Stimulated activated CD8-positive, alpha-beta memory T cell treated with anti-CD3 and anti-CD28 coated beads, Interleukin-15, amount 100 ng/mL, for 4 hours (primary cell): ENCODE data around the gene RAB44.
"Not testable (repeated sequence)": the region's sequence is repeated elsewhere in the genome, so short reads cannot be mapped to it uniquely, and the experiment has no call there.

Source experiments
- DNase-seq, 2 donors: peaks; one replicate each; pipeline ENCODE4 v3.0.0-alpha.2; 2020; ENCODE audit warnings: low read depth in 2 of 2

Gene RAB44

GRCh38 chr6:36686668-36687513 lies 10.7 kb upstream of the RAB44 start:
- DNase-seq = no peak

DNA sequence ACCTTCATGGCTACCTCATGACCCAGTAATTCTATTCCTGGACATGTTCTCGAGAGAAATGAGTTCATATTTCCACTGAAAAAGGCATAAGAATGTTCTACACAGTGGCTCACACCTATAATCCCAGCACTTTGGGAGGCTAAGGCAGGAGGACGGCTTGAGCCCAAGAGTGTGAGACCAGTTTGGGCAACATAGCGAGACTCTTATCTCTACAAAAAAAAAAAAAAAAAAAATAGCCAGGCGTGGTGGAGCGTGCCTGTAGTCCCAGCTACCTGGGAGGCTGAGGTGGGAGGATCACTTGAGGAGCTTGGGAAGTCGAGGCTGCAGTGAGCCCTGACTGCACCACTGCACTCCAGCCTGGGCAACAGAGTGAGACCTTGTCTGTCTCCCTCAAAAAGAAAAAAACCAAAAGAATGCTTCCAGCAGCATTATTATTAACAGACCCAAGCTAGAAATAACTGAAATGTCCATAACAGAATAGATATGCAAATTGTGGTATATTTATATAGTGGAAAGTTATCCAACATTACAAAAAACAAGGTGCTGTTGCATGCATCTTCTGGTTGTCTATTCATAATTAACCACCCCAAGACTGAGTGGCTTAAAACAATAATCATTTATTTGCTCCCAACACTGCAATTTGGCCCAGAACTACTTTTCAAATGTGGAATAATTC lies 9.4 kb upstream of the RAB44 start:
- no peak for DNase-seq

- no peak for DNase-seq
These were observed 8.9 kb upstream of the RAB44 start for GRCh38 chr6:36688739-36689075.

DNA sequence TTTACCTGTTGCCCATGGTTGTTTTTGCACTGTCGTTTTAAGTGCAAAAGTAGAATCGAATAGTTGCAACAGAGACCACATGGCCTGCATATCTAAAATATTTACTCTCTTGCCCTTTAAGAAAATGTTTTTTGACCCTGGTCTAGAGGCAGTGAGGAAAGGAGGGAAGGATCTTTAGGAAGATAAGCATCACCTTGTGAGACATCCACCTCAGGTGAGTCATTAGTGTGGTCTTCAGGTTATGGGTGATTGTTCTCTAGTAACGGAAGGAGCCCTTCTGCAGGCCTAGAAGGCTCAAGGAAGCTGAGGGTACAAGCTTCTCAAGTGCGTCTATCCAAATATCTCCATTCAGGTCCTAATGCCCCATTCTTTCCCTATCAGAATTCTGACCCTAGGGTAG lies 6.6 kb upstream of the RAB44 start:
- no peak for DNase-seq

DNA sequence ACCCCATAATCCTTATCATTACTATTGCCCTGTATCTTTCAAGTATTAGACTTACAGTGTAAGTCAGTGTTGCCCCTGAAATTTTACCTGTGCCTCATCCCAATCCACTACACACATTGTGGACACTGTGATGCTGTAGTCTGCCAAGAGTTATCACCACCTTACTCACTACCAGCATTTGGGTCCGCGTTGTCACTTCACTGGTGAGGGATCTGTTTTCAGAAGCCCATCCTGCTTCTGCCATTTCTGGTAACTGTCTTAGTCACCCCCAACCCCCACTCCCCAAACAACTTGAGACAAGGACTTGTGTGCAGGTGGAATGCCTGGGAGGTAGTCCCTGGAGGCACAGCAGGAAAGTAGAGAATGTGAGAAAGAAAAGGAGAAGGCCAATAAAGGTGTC lies 6.0 kb upstream of the RAB44 start:
- no peak for DNase-seq

DNA sequence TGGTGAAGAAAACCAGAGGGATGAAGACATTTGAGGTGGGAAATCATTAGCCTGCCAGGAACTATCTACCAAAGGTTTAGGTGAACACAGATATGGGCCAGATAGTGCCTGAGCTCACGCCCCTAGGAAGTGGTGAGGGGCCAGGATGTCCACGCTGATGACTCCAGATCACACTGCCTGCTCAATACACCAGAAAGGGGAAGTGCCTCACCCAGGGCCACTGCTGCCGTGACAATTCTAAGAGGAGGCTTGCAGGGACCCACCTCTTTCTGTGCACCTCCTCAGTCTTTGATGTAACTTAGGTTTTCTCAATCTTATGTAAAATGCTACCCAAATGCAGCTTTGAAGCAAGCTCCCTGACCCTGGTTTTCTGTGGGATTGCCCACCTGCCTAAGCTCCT lies 5.4 kb upstream of the RAB44 start:
- DNase-seq = no peak

- DNase-seq = no peak
These were observed 4.5 kb upstream of the RAB44 start for GRCh38 chr6:36692861-36693702.

DNA sequence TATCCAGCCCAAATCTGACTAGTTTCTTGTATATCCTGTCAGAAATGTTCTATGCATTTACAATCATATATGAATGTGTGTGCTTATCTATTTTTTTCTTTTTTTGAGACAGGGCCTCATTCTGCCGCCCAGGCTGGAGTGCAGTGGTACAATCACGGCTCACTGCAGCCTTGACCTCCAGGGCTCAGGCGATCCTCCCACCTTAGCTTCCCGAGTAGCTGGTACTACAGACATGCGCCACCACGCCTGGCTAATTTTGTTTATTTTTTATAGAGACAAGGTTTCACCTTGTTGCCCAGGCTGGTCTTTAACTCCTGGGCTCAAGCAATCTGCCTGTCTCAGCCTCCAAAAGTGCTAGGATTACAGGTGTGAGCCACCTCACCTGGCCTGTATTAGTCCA lies 3.0 kb upstream of the RAB44 start:
- no peak for DNase-seq

DNA sequence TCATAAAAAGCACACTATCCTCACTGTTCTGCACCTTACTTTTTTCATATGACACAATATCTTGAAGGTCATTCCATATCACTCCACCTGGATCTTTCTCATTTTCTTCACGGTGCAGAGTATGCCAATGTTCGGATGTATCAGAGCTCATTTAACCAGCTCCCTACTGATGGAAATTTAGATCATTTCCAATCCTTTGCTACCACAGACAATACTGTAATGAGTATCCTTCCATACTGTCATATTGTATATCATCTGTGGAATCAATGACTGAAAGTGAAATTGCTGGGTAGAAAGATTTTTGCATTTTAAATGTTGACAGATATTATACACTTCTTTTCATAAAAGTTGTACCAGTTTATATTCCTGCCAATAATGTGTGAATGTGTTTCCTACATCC lies 2.2 kb upstream of the RAB44 start:
- no peak for DNase-seq

GRCh38 chr6:36698196-36698595 lies 570 bp downstream of the RAB44 start:
- no peak for DNase-seq

- no peak for DNase-seq
These were observed 1.2 kb downstream of the RAB44 start for GRCh38 chr6:36698871-36699271.

DNA sequence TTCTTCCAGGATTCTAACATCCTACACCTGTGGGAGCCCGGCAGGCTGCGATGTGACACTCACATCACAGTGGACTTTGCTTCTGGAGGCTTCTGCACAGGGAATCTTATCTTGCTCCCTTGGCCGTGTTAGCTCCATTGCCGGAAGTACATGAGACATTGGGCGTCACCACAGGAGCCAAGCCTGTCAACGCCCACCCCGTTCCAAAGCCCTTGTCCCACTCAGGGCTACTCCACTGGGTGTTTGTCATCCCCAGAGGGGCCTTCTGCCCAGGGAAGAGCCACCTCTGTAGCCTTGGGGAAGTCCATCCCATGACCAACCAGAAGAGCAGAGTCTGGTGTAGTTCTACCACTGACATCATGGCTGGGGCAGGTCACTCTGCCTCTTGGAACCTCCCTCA lies 1.7 kb downstream of the RAB44 start:
- DNase-seq = no peak

DNA sequence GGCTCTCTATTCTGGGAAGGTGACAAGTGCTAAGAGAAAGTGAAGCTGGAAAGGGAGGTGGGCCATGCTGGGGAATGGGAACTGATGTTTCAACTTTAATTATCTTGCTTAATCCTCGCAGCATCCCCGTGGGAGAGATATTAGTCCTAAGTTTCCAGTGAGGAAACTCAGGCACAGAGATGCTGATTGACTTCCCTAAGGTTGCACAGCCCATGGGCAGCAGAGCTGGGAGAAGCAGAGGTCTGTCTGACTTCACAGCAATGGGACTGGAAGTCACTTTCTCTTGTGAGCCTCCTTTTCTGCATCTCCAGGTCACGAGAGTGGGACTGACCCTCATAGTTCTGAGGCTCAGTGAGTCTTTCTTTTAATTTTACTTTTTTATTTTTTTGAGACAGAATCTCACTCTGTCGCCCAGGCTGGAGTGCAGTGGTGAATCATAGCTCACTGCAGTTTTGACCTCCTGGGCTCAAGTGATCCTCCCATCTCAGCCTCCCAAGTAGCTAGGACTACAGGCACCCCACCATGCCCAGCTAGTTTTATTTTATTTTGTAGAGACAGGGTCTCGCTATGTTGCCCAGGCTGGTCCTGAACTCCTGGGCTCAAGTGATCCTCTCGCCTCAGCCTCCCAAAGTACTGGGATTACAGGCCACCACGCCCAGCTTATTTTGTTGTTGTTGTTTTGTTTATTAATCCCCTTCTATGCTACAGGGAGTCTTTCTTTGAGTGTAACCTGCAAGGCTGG lies 2.6 kb downstream of the RAB44 start:
- no peak for DNase-seq

DNA sequence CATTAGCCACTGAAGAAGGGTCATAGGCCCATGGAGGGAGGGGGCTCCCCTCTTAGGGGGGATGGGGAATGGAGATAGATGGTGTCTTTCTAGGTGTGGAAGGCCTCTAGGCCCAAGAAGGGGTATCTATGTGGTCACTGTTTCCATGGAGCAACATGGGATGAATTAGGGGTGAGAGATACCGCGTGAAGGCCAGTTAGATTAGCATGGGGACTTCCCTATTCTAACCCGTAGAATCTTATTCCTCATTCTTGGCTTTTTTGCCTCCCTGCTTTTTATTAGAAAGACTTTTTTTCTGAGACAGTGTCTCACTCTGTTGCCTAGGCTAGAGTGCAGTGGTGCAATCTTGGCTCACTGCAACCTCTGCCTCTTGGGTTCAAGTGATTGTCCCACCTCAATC lies 3.2 kb downstream of the RAB44 start:
- DNase-seq = no peak

DNA sequence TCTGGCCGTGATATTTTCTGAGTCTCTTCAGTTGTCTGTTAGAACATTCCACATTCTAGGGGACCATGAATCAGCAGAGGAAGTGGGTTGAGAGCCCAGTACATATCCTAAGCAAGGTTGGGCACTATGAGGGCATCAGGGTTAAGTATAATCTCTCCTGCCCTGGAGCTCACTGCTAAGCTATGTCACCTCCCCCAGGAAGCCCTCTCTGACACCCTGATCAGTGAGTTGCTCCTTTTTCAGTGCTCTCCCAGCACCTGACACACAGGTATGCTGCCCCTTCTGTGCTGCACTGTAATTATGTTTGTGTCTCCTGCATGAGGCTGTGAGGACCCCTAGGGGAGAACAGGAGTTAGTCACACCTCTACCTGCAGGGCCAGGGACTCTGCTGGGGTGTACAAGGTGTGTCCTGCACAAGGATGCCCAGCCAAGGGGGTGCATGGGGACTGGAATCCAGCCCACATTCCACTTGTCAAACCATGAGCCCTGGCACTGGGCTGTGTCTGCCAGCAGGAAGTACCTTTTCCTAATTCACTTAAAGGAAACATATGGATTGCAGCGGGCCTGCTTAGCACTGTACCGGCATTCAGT lies 3.9 kb downstream of the RAB44 start:
- no peak for DNase-seq

DNA sequence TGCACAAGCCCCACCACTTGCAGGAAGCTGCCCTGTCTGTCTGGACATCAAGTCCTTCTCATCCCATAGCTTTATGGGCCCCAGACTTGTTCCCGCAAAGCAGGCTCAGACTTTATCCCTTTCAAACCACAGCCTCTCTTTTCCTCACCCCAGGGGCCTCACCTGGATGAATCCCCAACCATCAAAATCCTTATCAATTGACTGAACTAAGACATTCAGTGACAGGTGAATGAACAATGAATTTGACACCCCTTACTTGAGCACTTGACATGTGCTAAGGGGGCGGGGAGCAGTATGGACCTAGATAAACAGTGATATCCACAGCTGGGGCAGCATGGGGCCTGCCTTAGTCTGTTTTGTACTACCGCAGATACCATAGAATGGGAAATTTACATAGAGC lies 5.0 kb downstream of the RAB44 start:
- DNase-seq = no peak

DNA sequence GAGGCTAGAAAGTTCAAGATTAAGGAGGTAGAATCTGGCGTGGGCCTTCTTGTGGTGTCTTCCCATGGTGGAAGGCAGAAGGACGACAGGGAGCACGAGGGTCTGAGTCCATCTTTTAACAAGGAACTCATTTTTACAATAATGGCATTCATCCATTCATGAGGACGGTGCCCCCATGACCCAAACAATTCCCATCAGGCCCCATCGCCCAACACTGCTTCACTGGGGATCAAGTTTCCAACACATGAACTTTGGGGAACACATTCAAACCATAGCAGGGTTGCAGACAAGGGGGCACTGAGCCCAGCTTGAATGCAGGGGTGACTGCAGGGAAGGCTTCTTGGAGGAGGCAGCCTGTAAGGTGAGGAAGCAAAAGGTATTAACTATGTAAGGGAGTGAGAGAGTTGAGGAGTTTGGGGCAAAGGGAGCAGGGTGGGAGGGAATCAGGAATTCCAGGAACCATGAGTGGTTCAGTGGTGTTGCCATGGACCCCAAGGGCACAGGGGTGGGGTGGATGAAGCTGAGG lies 5.5 kb downstream of the RAB44 start:
- no peak for DNase-seq

DNA sequence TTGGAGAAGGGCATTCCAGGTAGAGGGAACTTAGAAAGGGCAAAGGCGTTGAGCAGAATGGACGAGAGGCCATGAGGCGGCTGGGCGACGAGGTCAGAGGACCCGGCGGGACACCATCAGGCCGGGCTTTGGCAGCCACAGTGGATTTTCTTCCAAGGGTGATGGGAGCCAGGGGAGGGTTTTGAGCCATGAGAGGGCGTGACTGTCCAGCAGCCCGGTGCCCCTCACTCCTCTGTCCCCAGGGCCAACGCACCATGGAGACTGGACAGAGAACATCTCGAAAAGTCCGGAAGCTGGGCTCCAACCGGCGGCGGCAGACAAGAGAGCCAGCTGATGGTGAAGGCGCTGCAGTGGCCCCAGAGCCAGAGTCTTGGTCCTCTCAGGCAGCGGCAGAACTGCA lies 6.4 kb downstream of the RAB44 start:
- no peak for DNase-seq

DNA sequence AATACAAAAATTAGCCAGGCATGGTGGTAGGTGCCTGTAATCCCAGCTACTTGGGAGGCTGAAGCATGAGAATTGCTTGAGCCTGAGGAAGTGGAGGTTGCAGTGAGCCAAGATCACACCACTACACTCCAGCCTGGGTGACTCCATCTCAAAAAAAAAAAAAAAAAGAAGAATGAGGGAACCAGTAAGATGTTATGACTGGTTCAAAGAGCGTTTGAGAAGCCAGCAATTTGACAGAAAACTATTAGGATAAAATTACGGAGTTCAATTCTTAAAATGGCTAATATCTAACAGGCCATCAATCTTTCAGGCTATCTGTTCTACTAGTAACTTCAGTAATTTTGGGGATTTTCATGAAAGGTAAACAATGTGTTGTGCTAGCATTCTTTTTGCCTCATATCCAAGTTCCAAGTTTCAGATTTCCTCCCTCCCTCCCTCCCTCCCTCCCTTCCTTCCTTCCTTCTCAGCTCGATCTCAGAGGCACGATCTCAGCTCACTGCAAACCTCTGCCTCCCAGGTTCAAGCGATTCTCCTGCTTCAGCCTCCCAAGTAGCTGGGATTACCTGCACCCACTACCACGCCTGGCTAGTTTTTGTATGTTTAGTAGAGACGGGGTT lies 7.4 kb downstream of the RAB44 start:
- DNase-seq = not testable (repeated sequence)

GRCh38 chr6:36706339-36706738 lies 8.7 kb downstream of the RAB44 start:
- no peak for DNase-seq

DNA sequence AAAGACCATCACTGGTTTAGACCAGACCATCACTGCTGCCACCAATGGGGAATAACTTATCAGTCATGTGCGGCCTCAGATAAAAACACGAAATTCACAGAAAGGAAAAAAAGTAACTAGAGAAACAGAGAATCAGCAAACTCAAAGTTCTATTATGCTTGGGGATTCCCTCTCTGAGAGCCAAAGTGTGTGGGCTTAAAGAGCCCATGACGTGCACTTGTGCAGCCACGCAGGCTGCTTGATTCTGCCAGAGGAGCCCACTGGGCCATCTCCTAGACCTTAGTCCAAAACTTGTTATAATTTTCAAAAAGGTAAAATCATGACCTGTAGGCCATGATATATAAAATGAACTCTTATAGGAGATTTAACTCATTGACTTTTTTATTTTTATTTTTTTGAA lies 15.2 kb downstream of the RAB44 start:
- no peak for DNase-seq
